ENCODE data around the gene S1PR4.

Gene S1PR4

DNA sequence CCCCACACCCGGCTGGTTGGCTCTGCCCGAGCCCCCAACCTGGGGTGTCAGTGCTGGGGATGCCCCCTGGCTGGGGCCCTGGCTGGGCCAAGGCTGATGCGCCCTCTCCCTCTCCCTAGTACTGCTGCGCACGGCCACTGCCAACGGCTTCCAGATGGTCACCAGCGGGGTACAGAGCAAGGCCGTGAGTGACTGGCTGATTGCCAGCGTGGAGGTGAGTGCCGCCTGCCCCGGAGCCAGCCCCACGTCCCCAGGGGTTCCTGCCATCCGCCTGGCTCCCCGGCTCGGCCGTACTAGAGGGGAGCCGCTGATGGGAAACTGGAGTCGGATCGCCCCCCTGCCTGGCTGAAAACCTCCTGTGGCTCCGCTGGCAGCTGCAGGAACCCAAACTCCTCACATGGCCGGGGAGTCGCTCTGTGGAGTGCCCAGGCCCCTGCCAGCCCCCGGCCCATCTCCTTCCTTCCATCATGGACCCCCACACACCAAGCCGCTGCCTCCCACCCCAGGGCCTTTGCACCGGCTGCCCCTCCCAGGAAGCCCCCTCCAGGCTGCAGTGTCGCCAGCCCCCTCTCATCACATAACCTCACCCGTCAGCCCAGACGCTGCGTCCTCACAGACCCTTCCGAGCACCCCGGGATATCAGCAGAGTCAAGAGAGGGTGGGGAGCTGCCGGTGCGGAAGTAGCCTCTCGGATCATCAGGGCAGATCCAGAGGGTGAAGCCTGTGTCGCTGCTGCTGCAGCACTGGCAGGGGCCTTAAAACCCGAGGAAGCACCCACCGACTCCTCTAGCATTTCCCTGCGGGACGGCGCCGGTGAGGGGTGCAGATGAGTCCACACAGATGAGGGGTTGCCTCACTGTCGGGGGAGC, 17.7 kb downstream of the S1PR4 start:
- TF ChIP-seq EZH2phosphoT487 (IDR thresholded peaks at IDR 0.05; ENCODE audit: low read length) = no peak
- TF ChIP-seq, protein P1, sequence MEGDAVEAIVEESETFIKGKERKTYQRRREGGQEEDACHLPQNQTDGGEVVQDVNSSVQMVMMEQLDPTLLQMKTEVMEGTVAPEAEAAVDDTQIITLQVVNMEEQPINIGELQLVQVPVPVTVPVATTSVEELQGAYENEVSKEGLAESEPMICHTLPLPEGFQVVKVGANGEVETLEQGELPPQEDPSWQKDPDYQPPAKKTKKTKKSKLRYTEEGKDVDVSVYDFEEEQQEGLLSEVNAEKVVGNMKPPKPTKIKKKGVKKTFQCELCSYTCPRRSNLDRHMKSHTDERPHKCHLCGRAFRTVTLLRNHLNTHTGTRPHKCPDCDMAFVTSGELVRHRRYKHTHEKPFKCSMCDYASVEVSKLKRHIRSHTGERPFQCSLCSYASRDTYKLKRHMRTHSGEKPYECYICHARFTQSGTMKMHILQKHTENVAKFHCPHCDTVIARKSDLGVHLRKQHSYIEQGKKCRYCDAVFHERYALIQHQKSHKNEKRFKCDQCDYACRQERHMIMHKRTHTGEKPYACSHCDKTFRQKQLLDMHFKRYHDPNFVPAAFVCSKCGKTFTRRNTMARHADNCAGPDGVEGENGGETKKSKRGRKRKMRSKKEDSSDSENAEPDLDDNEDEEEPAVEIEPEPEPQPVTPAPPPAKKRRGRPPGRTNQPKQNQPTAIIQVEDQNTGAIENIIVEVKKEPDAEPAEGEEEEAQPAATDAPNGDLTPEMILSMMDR (IDR thresholded peaks at IDR 0.05; ENCODE audit: low read length) = no peak
- no peak for TF ChIP-seq EZH2 (optimal IDR thresholded peaks at IDR 0.05; ENCODE audit: low read depth, low read length)
- H3K27me3 ChIP-seq (replicated peaks; ENCODE audit: insufficient read depth, low read length) = no peaks in the 10 kb centered on the region
- no peaks in the 10 kb centered on the region for H3K9me3 ChIP-seq (replicated peaks; ENCODE audit: insufficient read depth, low read length)
- H2AFZ ChIP-seq (ENCODE audit: low read length) = no peak overlapping the region
- no peaks in the 10 kb centered on the region for H3F3A ChIP-seq (ENCODE audit: insufficient read depth, low read length)
- DNase-seq = no peak
- peaks cover 22% of the 10 kb centered on the region for H3K79me2 ChIP-seq (ENCODE audit: low read length)
- 0 out of 2 replicates have a peak, but pooled peaks cover 4% of the 10 kb centered on the region for H4K20me1 ChIP-seq (ENCODE audit: insufficient read depth, low read length)
- no peaks in the 10 kb centered on the region for H3K4me1 ChIP-seq (ENCODE audit: low read length)
- no peaks in the 10 kb centered on the region for H3K9me2 ChIP-seq (replicated peaks; ENCODE audit: insufficient read depth, low read length)
- no peak overlapping the region for H3K4me2 ChIP-seq (ENCODE audit: low read depth, low read length)
- H3K27ac ChIP-seq (ENCODE audit: low read length) = no peak overlapping the region
- no peak overlapping the region for H3K9ac ChIP-seq (ENCODE audit: low read length)
- H3K4me3 ChIP-seq (ENCODE audit: low read length) = no peak overlapping the region
- H3K36me3 ChIP-seq (replicated peaks; ENCODE audit: insufficient read depth, low read length) = no peaks in the 10 kb centered on the region; the same call in 1 of the 2 replicates

DNA sequence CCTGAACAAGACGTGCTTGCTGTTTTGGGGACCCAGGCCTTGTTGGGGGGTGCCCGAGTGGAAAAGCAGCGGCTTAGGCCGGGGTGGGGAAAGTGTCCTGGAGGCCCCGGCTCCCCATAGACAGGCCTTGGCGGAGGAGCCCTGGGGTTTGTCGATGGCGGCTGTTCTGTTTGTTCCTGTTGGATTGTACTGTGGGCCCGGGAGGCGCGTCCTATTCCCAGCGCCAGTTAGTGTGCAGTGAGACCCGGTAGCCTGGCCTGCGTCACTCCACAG, 18.3 kb downstream of the S1PR4 start:
- no peaks in the 10 kb centered on the region for H3K9me3 ChIP-seq (replicated peaks; ENCODE audit: insufficient read depth, low read length)
- H3K79me2 ChIP-seq (ENCODE audit: low read length) = peaks cover 16% of the 10 kb centered on the region
- H3K27me3 ChIP-seq (replicated peaks; ENCODE audit: insufficient read depth, low read length) = no peaks in the 10 kb centered on the region
- no peaks in the 10 kb centered on the region for H3F3A ChIP-seq (ENCODE audit: insufficient read depth, low read length)
- no peak overlapping the region for H2AFZ ChIP-seq (ENCODE audit: low read length)
- H3K27ac ChIP-seq (ENCODE audit: low read length) = no peak overlapping the region
- H3K4me3 ChIP-seq (ENCODE audit: low read length) = no peak overlapping the region
- TF ChIP-seq EZH2 (optimal IDR thresholded peaks at IDR 0.05; ENCODE audit: low read depth, low read length) (no peak), EZH2phosphoT487 (IDR thresholded peaks at IDR 0.05; ENCODE audit: low read length) (no peak)
- TF ChIP-seq, protein P1 (IDR thresholded peaks at IDR 0.05; ENCODE audit: low read length) = no peak
- no peaks in the 10 kb centered on the region for H3K9me2 ChIP-seq (replicated peaks; ENCODE audit: insufficient read depth, low read length)
- H3K4me2 ChIP-seq (ENCODE audit: low read depth, low read length) = no peak overlapping the region
- no peak for DNase-seq
- no peaks in the 10 kb centered on the region for H3K4me1 ChIP-seq (ENCODE audit: low read length)
- no peak overlapping the region for H3K9ac ChIP-seq (ENCODE audit: low read length)
- 0 out of 2 replicates have a peak, but pooled peaks cover 4% of the 10 kb centered on the region for H4K20me1 ChIP-seq (ENCODE audit: insufficient read depth, low read length)
- no peaks in the 10 kb centered on the region; the same call in 1 of the 2 replicates for H3K36me3 ChIP-seq (replicated peaks; ENCODE audit: insufficient read depth, low read length)

DNA sequence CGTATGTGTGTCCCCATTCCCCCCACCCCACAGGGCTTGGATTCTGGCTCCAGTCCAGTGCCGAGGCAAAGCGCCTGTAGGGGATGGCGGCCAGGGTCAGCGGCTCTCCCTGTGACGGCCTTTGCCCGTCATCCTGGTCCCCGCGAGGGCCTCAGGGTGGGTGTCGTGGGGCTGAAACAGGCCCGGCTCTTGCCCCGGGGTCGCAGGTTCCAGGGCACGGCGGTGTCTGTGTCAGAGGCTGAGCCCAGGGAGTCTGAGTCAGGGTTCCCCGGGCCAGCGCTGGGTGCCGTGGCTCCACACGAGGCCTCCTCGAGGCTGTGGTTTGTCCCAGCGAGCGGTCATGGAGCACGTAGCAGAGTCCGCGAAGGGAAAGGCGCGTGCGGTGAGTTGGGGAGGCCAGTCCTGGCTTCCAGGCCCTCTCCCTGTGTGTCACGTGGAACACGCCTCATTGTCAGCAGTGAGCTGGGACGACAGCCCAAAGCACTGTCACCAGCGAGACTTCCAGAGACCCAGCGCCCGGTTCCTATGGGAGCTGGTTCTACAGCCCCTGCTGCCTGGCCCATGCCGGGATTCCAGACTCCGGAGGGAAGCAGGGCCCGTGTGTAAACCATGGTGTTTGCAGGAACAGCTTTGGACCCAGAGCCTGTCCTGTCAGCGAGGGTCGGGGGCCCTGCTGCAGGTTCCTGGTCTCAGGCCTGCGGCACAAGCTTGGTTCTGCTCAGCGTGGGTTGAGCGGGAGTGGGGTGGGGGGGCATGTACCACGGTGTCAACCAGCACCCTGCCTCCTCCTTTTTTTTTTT, 20.5 kb downstream of the S1PR4 start:
- H3K36me3 ChIP-seq (replicated peaks; ENCODE audit: insufficient read depth, low read length) = no peaks in the 10 kb centered on the region; the same call in 1 of the 2 replicates
- H3F3A ChIP-seq (ENCODE audit: insufficient read depth, low read length) = no peaks in the 10 kb centered on the region
- no peak overlapping the region for H3K4me3 ChIP-seq (ENCODE audit: low read length)
- H3K9ac ChIP-seq (ENCODE audit: low read length) = no peak overlapping the region
- no peak for TF ChIP-seq EZH2 (optimal IDR thresholded peaks at IDR 0.05; ENCODE audit: low read depth, low read length)
- TF ChIP-seq EZH2phosphoT487 (IDR thresholded peaks at IDR 0.05; ENCODE audit: low read length) = no peak
- TF ChIP-seq, protein P1 (IDR thresholded peaks at IDR 0.05; ENCODE audit: low read length) = no peak
- no peaks in the 10 kb centered on the region for H3K9me2 ChIP-seq (replicated peaks; ENCODE audit: insufficient read depth, low read length)
- no peak overlapping the region for H3K4me2 ChIP-seq (ENCODE audit: low read depth, low read length)
- no peaks in the 10 kb centered on the region for H3K4me1 ChIP-seq (ENCODE audit: low read length)
- H3K27ac ChIP-seq (ENCODE audit: low read length) = no peak overlapping the region
- H3K27me3 ChIP-seq (replicated peaks; ENCODE audit: insufficient read depth, low read length) = no peaks in the 10 kb centered on the region
- H2AFZ ChIP-seq (ENCODE audit: low read length) = no peak overlapping the region
- no peak for DNase-seq
- no peaks in the 10 kb centered on the region for H3K79me2 ChIP-seq (ENCODE audit: low read length)
- H4K20me1 ChIP-seq (ENCODE audit: insufficient read depth, low read length) = 0 out of 2 replicates have a peak, but pooled peaks cover 4% of the 10 kb centered on the region
- no peaks in the 10 kb centered on the region for H3K9me3 ChIP-seq (replicated peaks; ENCODE audit: insufficient read depth, low read length)
